OCI-M1 (cell line): ENCODE measurements around the gene OLFML2A.

ENCODE experiments used
- DNase-seq: peaks from one replicate; lab custom pipeline; 2025; lab: John Stamatoyannopoulos, UW

The OLFML2A gene

GRCh38 chr9:124797343-124798103, 20.6 kb downstream of the OLFML2A start:
- no peak for DNase-seq

- DNase-seq = no peak
These were observed 22.5 kb downstream of the OLFML2A start for GRCh38 chr9:124799274-124800006.

- DNase-seq = no peak
These were observed 23.6 kb downstream of the OLFML2A start for GRCh38 chr9:124800306-124801259.

- DNase-seq = no peak
These were observed 24.4 kb downstream of the OLFML2A start for GRCh38 chr9:124801356-124801755.

- no peak for DNase-seq
These were observed 25.5 kb downstream of the OLFML2A start for GRCh38 chr9:124802426-124802825.

GRCh38 chr9:124803911-124804310, 27.0 kb downstream of the OLFML2A start:
- no peak for DNase-seq

GRCh38 chr9:124805186-124805585, 28.3 kb downstream of the OLFML2A start:
- no peak for DNase-seq

GRCh38 chr9:124808246-124808956, 31.5 kb downstream of the OLFML2A start:
- DNase-seq = no peak

- no peak for DNase-seq
These were observed 32.3 kb downstream of the OLFML2A start for GRCh38 chr9:124809211-124809610.

- DNase-seq = no peak
These were observed 33.0 kb downstream of the OLFML2A start for GRCh38 chr9:124809741-124810500.

GRCh38 chr9:124810663-124811355, 33.9 kb downstream of the OLFML2A start:
- no peak for DNase-seq

GRCh38 chr9:124812441-124812876, 35.5 kb downstream of the OLFML2A start:
- DNase-seq = no peak

- no peak for DNase-seq
These were observed 36.1 kb downstream of the OLFML2A start for GRCh38 chr9:124813041-124813440.

- no peak for DNase-seq
These were observed 36.7 kb downstream of the OLFML2A start for GRCh38 chr9:124813501-124814163.

- DNase-seq = no peak
These were observed 37.2 kb downstream of the OLFML2A start for GRCh38 chr9:124814164-124814535.

GRCh38 chr9:124815601-124816000, 38.7 kb downstream of the OLFML2A start:
- DNase-seq = no peak

- peak; percentile 36 for DNase-seq
These were observed 41.7 kb downstream of the OLFML2A start for GRCh38 chr9:124818431-124819281.

GRCh38 chr9:124820698-124821623, 44.0 kb downstream of the OLFML2A start:
- no peak for DNase-seq
